Transverse colon (tissue), 3 donors: Measurements from ENCODE around the gene C1QL2.

ENCODE experiments used
- CTCF ChIP-seq, 5 experiments: fragments of 200-600 bp in 3 of 5; fragments of 450-650 bp in 2 of 5; sonication (generic) in 3 of 5; IDR thresholded peaks; 1 replicate in 2 of 5; 2 replicates in 3 of 5; pipeline ENCODE4 v1.5.1; 2016 to 2017; ENCODE audit warnings: antibody characterized with exemption in 5 of 5, inconsistent platforms in 3 of 5, mild to moderate bottlenecking in 2 of 5, moderate library complexity in 1 of 5
- POLR2A ChIP-seq: fragments of 450-650 bp; IDR thresholded peaks from one replicate; pipeline ENCODE4 v1.6.1; 2016; ENCODE audit warnings: antibody characterized with exemption, mild to moderate bottlenecking, moderate library complexity

GRCh38 chr2:119190321-119191111 lies 32.0 kb upstream of the C1QL2 start:
- no peak for TF ChIP-seq CTCF (IDR thresholded peaks at IDR 0.05)
- no peak for TF ChIP-seq POLR2A
